Effector memory CD8-positive, alpha-beta T cell (primary cell): Measurements from ENCODE around the gene R3HDM1.
"Not testable (repeated sequence)": the region's sequence is repeated elsewhere in the genome, so short reads cannot be mapped to it uniquely, and the experiment has no call there.

Source experiments
- ATAC-seq: fragments of 150-1000 bp; cut with Tn5 transposase; replicated peaks from 2 replicates; pipeline ENCODE4 v1.10.0; 2021; ENCODE audit warnings: mild to moderate bottlenecking, moderate library complexity
- DNase-seq, 3 experiments: peaks; one replicate each; pipeline ENCODE4 v3.0.0; 2021
- H3K27ac Mint-ChIP-seq, 2 donors: one replicate each; pipeline ENCODE4 v1.8.0; 2022; ENCODE audit warnings: mild to moderate bottlenecking in 2 of 2, mixed read lengths in 2 of 2, moderate library complexity in 2 of 2
- H3K27me3 Mint-ChIP-seq, 2 donors: one replicate each; pipeline ENCODE4 v1.8.0; 2022; ENCODE audit warnings: mixed read lengths in 2 of 2
- H3K36me3 Mint-ChIP-seq: one replicate; pipeline ENCODE4 v1.8.0; 2022; ENCODE audit warnings: mild to moderate bottlenecking, moderate library complexity, mixed read lengths; ENCODE audit not compliant: insufficient read depth
- H3K4me1 Mint-ChIP-seq, 2 donors: one replicate each; pipeline ENCODE4 v1.8.0; 2022; ENCODE audit warnings: low read depth in 2 of 2, mixed read lengths in 2 of 2
- H3K4me3 Mint-ChIP-seq, 2 donors: one replicate each; pipeline ENCODE4 v1.8.0; 2022; ENCODE audit warnings: mild to moderate bottlenecking in 2 of 2, mixed read lengths in 2 of 2, moderate library complexity in 2 of 2
- H3K9me3 Mint-ChIP-seq, 2 donors: one replicate each; pipeline ENCODE4 v1.8.0; 2022; ENCODE audit warnings: mixed read lengths in 2 of 2

The R3HDM1 gene

GRCh38 chr2:135667045-135667444, 135.8 kb downstream of the R3HDM1 start:
- no peaks in the 10 kb centered on the region for H3K27me3 Mint-ChIP-seq
- no peak for ATAC-seq
- H3K4me1 Mint-ChIP-seq, result peaks cover 0 to 8% of the 10 kb centered on the region in 2 donors
- H3K36me3 Mint-ChIP-seq, result peaks cover 10% of the 10 kb centered on the region
- no peaks in the 10 kb centered on the region for H3K9me3 Mint-ChIP-seq
- H3K27ac Mint-ChIP-seq, result no peak overlapping the region
- no peak for DNase-seq
- H3K4me3 Mint-ChIP-seq, result no peak overlapping the region

- no peaks in the 10 kb centered on the region for H3K9me3 Mint-ChIP-seq
- peaks cover 20% of the 10 kb centered on the region for H3K36me3 Mint-ChIP-seq
- no peaks in the 10 kb centered on the region for H3K4me1 Mint-ChIP-seq
- no peaks in the 10 kb centered on the region for H3K27me3 Mint-ChIP-seq
- H3K27ac Mint-ChIP-seq, result peak overlapping the region in 1 of 2 donors; percentile 25
- H3K4me3 Mint-ChIP-seq, result no peak overlapping the region
- no peak for ATAC-seq
- DNase-seq, result no peak
These were observed 143.2 kb downstream of the R3HDM1 start for GRCh38 chr2:135674453-135674852.

- Mint-ChIP-seq H3K9me3 (no peaks in the 10 kb centered on the region), H3K36me3 (peaks cover 23% of the 10 kb centered on the region), H3K27me3 (no peaks in the 10 kb centered on the region), H3K4me1 (no peaks in the 10 kb centered on the region), H3K4me3 (no peak overlapping the region), H3K27ac (no peak overlapping the region)
- DNase-seq (no peak), ATAC-seq (no peak)
These were observed 144.7 kb downstream of the R3HDM1 start for GRCh38 chr2:135676031-135676430.

- H3K27ac Mint-ChIP-seq, result no peak overlapping the region
- no peak overlapping the region for H3K4me3 Mint-ChIP-seq
- ATAC-seq (no peak), DNase-seq (no peak)
- H3K4me1 Mint-ChIP-seq, result no peaks in the 10 kb centered on the region
- H3K9me3 Mint-ChIP-seq, result no peaks in the 10 kb centered on the region
- H3K27me3 Mint-ChIP-seq, result no peaks in the 10 kb centered on the region
- H3K36me3 Mint-ChIP-seq, result peaks cover 25% of the 10 kb centered on the region
These were observed 147.8 kb downstream of the R3HDM1 start for GRCh38 chr2:135679125-135679524.

- H3K36me3 Mint-ChIP-seq, result peaks cover 13% of the 10 kb centered on the region
- H3K4me3 Mint-ChIP-seq, result no peak overlapping the region
- no peaks in the 10 kb centered on the region for H3K4me1 Mint-ChIP-seq
- no peaks in the 10 kb centered on the region for H3K27me3 Mint-ChIP-seq
- H3K9me3 Mint-ChIP-seq, result no peaks in the 10 kb centered on the region
- no peak for DNase-seq
- ATAC-seq, result no peak
- H3K27ac Mint-ChIP-seq, result no peak overlapping the region
These were observed 154.1 kb downstream of the R3HDM1 start for GRCh38 chr2:135685361-135685760.

- DNase-seq (no peak), ATAC-seq (no peak)
- Mint-ChIP-seq H3K27ac (peak overlapping the region in 1 of 2 donors; percentile 36), H3K4me3 (no peak overlapping the region), H3K36me3 (peaks cover 12% of the 10 kb centered on the region), H3K9me3 (no peaks in the 10 kb centered on the region), H3K4me1 (peaks cover 0 to 5% of the 10 kb centered on the region in 2 donors), H3K27me3 (no peaks in the 10 kb centered on the region)
These were observed 157.7 kb downstream of the R3HDM1 start for GRCh38 chr2:135688978-135689377.

- Mint-ChIP-seq H3K27ac (peak overlapping the region in 1 of 2 donors; percentile 36), H3K4me3 (no peak overlapping the region)
These were observed 158.4 kb downstream of the R3HDM1 start for GRCh38 chr2:135689679-135690078.

GRCh38 chr2:135694711-135695110, 163.4 kb downstream of the R3HDM1 start:
- Mint-ChIP-seq H3K27ac (no peak overlapping the region), H3K36me3 (peaks cover 12% of the 10 kb centered on the region), H3K4me1 (peaks cover 0 to 5% of the 10 kb centered on the region in 2 donors), H3K4me3 (no peak overlapping the region), H3K9me3 (no peaks in the 10 kb centered on the region), H3K27me3 (no peaks in the 10 kb centered on the region)
- no peak for ATAC-seq
- no peak for DNase-seq

More at GRCh38 chr2:135689679-135690078, 158.4 kb downstream of the R3HDM1 start:
- H3K36me3 Mint-ChIP-seq, result peaks cover 11% of the 10 kb centered on the region
- no peak for ATAC-seq
- H3K9me3 Mint-ChIP-seq, result no peaks in the 10 kb centered on the region
- H3K27me3 Mint-ChIP-seq, result no peaks in the 10 kb centered on the region
- peaks cover 0 to 5% of the 10 kb centered on the region in 2 donors for H3K4me1 Mint-ChIP-seq
- DNase-seq, result no peak

GRCh38 chr2:135698838-135699237, 167.6 kb downstream of the R3HDM1 start:
- Mint-ChIP-seq H3K4me3 (no peak overlapping the region), H3K9me3 (no peaks in the 10 kb centered on the region), H3K27ac (peak overlapping the region in 1 of 2 donors; percentile 4), H3K36me3 (peaks cover 10% of the 10 kb centered on the region), H3K27me3 (no peaks in the 10 kb centered on the region), H3K4me1 (no peaks in the 10 kb centered on the region)
- no peak for DNase-seq
- ATAC-seq, result no peak

- H3K9me3 Mint-ChIP-seq, result no peaks in the 10 kb centered on the region
- ATAC-seq (no peak), DNase-seq (no peak)
- H3K4me3 Mint-ChIP-seq, result no peak overlapping the region
- H3K27me3 Mint-ChIP-seq, result no peaks in the 10 kb centered on the region
- no peak overlapping the region for H3K27ac Mint-ChIP-seq
- H3K36me3 Mint-ChIP-seq, result peaks cover 7% of the 10 kb centered on the region
- no peaks in the 10 kb centered on the region for H3K4me1 Mint-ChIP-seq
These were observed 170.2 kb downstream of the R3HDM1 start for GRCh38 chr2:135701442-135701841.

GRCh38 chr2:135703300-135703699, 172.0 kb downstream of the R3HDM1 start:
- Mint-ChIP-seq H3K4me3 (no peak overlapping the region), H3K4me1 (no peaks in the 10 kb centered on the region), H3K27ac (no peak overlapping the region), H3K36me3 (peaks cover under 1% of the 10 kb centered on the region), H3K27me3 (no peaks in the 10 kb centered on the region), H3K9me3 (no peaks in the 10 kb centered on the region)
- DNase-seq, result no peak
- no peak for ATAC-seq

GRCh38 chr2:135704075-135704474, 172.8 kb downstream of the R3HDM1 start:
- H3K27me3 Mint-ChIP-seq, H3K9me3 Mint-ChIP-seq, ATAC-seq, H3K4me3 Mint-ChIP-seq, H3K4me1 Mint-ChIP-seq, DNase-seq, H3K27ac Mint-ChIP-seq, H3K36me3 Mint-ChIP-seq: not testable (repeated sequence)

GRCh38 chr2:135708159-135708558, 176.9 kb downstream of the R3HDM1 start:
- Mint-ChIP-seq H3K36me3 (peaks cover 7% of the 10 kb centered on the region), H3K27ac (no peak overlapping the region), H3K4me1 (peaks cover 1 to 5% of the 10 kb centered on the region in 2 donors), H3K9me3 (no peaks in the 10 kb centered on the region), H3K27me3 (no peaks in the 10 kb centered on the region), H3K4me3 (no peak overlapping the region)
- DNase-seq, result no peak
- no peak for ATAC-seq

GRCh38 chr2:135709992-135710391, 178.7 kb downstream of the R3HDM1 start:
- H3K4me1 Mint-ChIP-seq, result peaks cover 1 to 5% of the 10 kb centered on the region in 2 donors
- ATAC-seq (peak; percentile 73), DNase-seq (peak; percentile 61 to 75 (median 63))
- H3K4me3 Mint-ChIP-seq, result no peak overlapping the region
- H3K36me3 Mint-ChIP-seq, result peaks cover 14% of the 10 kb centered on the region
- no peak overlapping the region for H3K27ac Mint-ChIP-seq
- no peaks in the 10 kb centered on the region for H3K27me3 Mint-ChIP-seq
- H3K9me3 Mint-ChIP-seq, result no peaks in the 10 kb centered on the region

- H3K4me1 Mint-ChIP-seq, H3K9me3 Mint-ChIP-seq, H3K27ac Mint-ChIP-seq, H3K27me3 Mint-ChIP-seq, ATAC-seq, H3K4me3 Mint-ChIP-seq, DNase-seq: not testable (repeated sequence)
- peaks cover 28% of the 10 kb centered on the region for H3K36me3 Mint-ChIP-seq
These were observed 183.8 kb downstream of the R3HDM1 start for GRCh38 chr2:135715086-135715485.
